ENCODE measurements around the gene GCN1.

GRCh38 chr12:120229487-120230325, 35.2 kb upstream of the GCN1 start:
- no peak for TF ChIP-seq CTCF (IDR thresholded peaks at IDR 0.05; ENCODE audit: insufficient read depth, low read length)
- no peak for TF ChIP-seq POLR2AphosphoS5 (IDR thresholded peaks at IDR 0.05; ENCODE audit: low read depth)
- no peak for TF ChIP-seq GABPA (IDR thresholded peaks at IDR 0.05; ENCODE audit: low read depth)
- TF ChIP-seq REST (IDR thresholded peaks at IDR 0.05; ENCODE audit: insufficient replicate concordance, low read depth): no peak
- no peak for TF ChIP-seq SPI1 (IDR thresholded peaks at IDR 0.05; ENCODE audit: borderline replicate concordance, low read depth)

Data from HL-60 (cell line).